HUES64 (cell line): ENCODE measurements around the gene RASA4B. TPM values are rescaled to one million over a fixed set of nuclear protein-coding genes. Genes with fewer than 3 reads are reported as not detected.
"Not testable (repeated sequence)": the region's sequence is repeated elsewhere in the genome, so short reads cannot be mapped to it uniquely, and the experiment has no call there.

Experiments
- H3K27ac ChIP-seq: 2 replicates; pipeline ENCODE4 v1.7.0; 2013; ENCODE audit warnings: low read depth, low read length, inconsistent platforms
- H3K27me3 ChIP-seq: 2 replicates; pipeline ENCODE4 v1.6.1; 2013; ENCODE audit warnings: mild to moderate bottlenecking, low read length; ENCODE audit not compliant: insufficient read depth
- H3K36me3 ChIP-seq: 2 replicates; pipeline ENCODE4 v1.6.1; 2013; ENCODE audit warnings: mild to moderate bottlenecking, low read length; ENCODE audit not compliant: insufficient read depth
- H3K4me1 ChIP-seq: 2 replicates; pipeline ENCODE4 v1.6.1; 2013; ENCODE audit warnings: mild to moderate bottlenecking, low read length, moderate library complexity; ENCODE audit not compliant: insufficient read depth
- H3K4me3 ChIP-seq: 2 replicates; pipeline ENCODE4 v1.5.1; 2013; ENCODE audit warnings: mild to moderate bottlenecking, low read length, moderate library complexity
- H3K9ac ChIP-seq: 2 replicates; pipeline ENCODE4 v1.6.1; 2013; ENCODE audit warnings: mild to moderate bottlenecking, low read depth, low read length
- H3K9me3 ChIP-seq: 2 replicates; pipeline ENCODE4 v1.6.1; 2013; ENCODE audit warnings: low read depth, low read length; ENCODE audit not compliant: insufficient read depth
- WGBS: fragments of 150-250, 120-280 bp; methylation state at CpG from one replicate; pipeline ENCODE4 v1.1.7; 2013; ENCODE audit warnings: missing lambda C conversion rate; 5-methylcytosine and 5-hydroxymethylcytosine counted together
- polyA plus RNA-seq, 2 experiments: library from polyadenylated mRNA; stranded (reverse); fragments of 50-300 nt; gene quantifications; one replicate each; pipeline ENCODE4 v1.2.3, GENCODE V29; 2013

Gene RASA4B
- 3.5 TPM for polyA plus RNA-seq (2013, experiment 1 of 2)
- polyA plus RNA-seq (2013, experiment 2 of 2), result 4.5 TPM

DNA sequence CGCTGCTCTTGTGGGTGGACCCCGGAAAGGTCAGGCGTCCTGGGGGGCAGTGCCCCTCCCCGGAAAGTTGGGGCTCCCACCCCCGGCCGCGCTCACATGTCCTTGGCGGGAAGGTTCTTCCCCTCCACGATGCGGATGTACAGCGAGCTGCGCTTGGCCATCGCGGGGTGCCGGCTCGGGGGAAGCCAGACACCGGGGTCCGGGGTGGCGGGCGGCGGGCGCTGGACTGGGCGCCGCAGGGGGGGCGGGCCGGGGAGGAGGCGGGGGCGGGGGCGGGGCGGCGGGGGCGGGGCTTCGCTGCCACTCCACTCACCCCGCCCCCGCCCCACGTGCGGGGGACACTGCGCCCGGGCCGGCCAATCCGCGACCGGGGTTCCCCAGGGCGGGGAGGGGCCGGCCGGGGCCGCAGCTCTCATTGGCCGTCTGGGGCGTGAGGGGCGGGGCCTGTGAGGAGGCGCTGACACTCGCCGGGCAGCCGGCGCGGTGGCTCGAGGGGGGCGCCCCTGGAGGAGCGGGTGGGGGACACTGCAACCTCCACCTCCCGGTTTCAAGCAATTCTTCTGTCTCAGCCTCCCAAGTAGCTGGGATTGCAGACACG lies at the start of gene RASA4B:
RASA4B (minus strand) TSS at position 228 of the 598 bp plus-strand sequence; CDS start at position 161, 67 bp downstream.
- not testable (repeated sequence) for H3K9me3 ChIP-seq, H3K9ac ChIP-seq, H3K27ac ChIP-seq, H3K4me3 ChIP-seq, H3K4me1 ChIP-seq, H3K27me3 ChIP-seq, H3K36me3 ChIP-seq
- no CpG with 5 or more reads among the region's 61 CpGs for WGBS

DNA sequence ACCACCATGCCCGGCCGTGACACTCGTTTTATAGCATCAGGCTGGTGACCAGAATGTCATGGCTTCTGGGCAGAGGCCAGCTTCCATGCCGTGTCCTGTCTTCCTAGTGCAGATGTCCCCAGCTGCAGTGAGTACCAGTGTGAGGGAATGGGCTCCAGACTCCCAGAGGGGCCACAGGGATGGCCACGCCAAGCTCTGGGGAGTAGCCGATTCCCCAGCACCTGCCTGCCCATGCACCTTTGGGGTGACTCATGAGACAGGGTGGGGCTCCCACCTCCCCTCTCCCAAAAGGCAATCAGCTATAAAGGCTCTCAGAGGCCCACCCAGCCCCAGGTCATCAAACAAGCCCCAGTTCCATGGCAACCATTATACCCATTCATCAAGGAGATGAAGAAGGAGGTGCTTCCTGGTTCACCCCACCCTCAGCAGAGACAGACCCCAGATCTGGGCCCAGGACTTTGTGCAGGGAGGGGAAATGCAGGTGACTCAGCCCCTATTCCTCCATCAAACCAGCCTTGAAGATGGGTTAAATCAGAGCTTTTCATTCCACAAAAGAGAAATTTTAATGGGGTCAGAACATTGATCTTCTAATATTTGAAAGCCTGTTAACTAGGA lies 33.3 kb upstream of the RASA4B start, which contains the start of gene SPDYE2:
SPDYE2 (plus strand) TSS at position 419 of the 615 bp plus-strand sequence. CDS start 2,030 bp downstream, outside the sequence.
- no CpG with 5 or more reads among the region's 6 CpGs for WGBS
- H3K36me3 ChIP-seq, H3K4me3 ChIP-seq, H3K27me3 ChIP-seq, H3K9me3 ChIP-seq, H3K27ac ChIP-seq, H3K9ac ChIP-seq, H3K4me1 ChIP-seq: not testable (repeated sequence)

DNA sequence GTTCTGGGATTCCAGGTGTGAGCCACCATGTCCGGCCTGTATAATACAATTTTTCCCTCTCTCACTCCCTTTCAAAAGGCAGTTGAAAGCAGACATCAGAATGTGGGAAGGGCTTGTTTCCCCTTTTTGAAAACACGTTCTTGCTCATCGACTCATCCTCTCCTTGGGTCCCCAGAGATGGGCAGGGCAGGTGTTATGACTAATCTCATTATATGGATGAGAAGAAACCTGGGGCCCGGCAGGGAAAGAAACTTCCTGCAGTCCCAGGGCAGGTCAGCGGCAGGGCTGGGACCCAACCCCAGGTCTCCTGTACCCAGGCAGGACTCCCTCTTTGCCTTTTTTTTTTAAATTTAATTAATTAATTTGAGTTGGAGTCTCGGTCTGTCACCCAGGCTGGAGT lies 28.8 kb upstream of the RASA4B start:
- H3K36me3 ChIP-seq, H3K9ac ChIP-seq, H3K27ac ChIP-seq, H3K4me1 ChIP-seq, H3K9me3 ChIP-seq, H3K27me3 ChIP-seq, H3K4me3 ChIP-seq: not testable (repeated sequence)
- WGBS, result no CpG with 5 or more reads among the region's 6 CpGs

DNA sequence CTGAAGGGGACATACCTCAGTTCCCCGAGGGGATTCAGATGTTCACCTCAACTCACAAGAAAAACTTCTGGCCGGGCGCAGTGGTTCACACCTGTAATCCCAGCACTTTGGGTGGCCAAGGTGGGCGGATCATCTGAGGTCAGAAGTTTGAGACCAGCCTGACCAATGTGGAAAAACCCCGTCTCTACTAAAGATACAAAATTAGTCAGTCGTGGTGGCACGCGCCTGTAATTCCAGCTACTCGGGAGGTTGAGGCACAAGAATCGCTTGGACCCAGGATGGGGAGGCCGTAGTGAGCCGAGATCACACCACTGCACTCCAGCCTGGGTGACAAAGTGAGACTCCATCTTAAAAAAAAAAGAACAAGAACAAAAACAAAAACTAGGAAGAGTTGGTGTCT lies 27.7 kb upstream of the RASA4B start:
- not testable (repeated sequence) for H3K9ac ChIP-seq, H3K4me3 ChIP-seq, H3K27me3 ChIP-seq, H3K9me3 ChIP-seq, H3K27ac ChIP-seq, H3K4me1 ChIP-seq, H3K36me3 ChIP-seq
- 98% methylated on average over 5 of the region's 12 CpGs for WGBS

DNA sequence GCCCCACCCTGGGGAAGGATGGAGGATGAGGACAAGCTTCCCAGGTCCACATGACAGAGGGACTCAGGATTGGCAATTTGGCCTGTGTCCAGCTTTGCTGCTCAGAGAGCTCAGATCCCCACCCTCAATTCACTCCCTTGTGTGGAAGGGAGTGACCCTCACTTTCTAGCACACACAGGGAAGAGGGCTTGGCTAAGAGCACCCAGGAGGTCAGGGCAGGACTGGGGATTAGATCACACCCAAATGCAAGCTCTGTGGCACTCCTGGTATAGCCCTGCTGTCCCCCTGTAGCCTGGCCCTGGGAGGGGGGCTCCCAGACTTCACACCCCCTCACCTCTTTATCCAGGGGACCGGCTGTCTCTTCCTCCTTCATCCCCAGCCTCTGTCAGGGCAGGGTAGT lies 26.8 kb upstream of the RASA4B start:
- not testable (repeated sequence) for H3K27me3 ChIP-seq, H3K9ac ChIP-seq, H3K9me3 ChIP-seq, H3K27ac ChIP-seq, H3K4me1 ChIP-seq, H3K4me3 ChIP-seq, H3K36me3 ChIP-seq
- no CpG with 5 or more reads among the region's 1 CpG for WGBS

DNA sequence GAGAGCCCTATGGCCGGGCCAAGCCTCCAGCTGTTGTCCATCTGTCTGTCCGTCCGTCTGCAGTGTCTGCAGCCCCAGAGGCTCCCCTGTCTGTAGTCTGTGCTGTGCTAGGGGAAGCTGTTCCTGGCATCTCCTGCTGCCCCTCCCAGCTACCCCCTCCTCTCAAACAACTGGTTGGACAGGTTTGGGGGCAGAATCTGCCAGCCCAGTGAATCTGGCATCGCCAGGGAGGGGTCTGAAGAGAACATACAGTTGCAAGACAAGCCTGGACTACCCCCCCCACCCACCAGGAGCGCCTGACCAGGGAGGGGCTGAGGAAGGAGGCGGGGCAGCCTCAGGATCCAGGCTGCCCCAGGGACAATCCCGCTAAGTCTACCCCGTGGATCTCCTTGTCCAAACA lies 26.0 kb upstream of the RASA4B start, which contains the start of gene UPK3BL2:
UPK3BL2 (minus strand) TSS at position 101 of the 400 bp plus-strand sequence; CDS start at position 41, 60 bp downstream.
- H3K36me3 ChIP-seq, H3K27me3 ChIP-seq, H3K27ac ChIP-seq, H3K4me3 ChIP-seq, H3K9ac ChIP-seq, H3K4me1 ChIP-seq, H3K9me3 ChIP-seq: not testable (repeated sequence)
- WGBS, result no CpG with 5 or more reads among the region's 8 CpGs

DNA sequence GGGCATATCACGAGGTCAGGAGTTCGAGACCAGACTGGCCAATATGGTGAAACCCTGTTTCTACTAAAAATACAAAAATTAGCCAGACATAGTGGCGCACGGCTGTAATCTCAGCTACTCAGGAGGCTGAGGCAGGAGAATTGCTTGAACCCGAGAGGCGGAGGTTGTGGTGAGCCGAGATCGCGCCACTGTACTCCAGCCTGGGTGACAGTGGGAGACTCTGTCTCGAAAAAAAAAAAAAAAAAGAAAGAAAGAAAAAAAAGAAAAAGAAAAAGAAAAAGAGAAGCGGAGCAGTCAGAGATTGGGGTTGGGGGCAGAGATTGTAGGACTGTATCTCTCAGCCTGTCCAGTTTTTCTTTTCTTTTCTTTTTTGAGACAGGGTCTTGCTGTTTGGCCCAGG lies 25.2 kb upstream of the RASA4B start:
- H3K9ac ChIP-seq, H3K27ac ChIP-seq, H3K36me3 ChIP-seq, H3K9me3 ChIP-seq, H3K4me1 ChIP-seq, H3K27me3 ChIP-seq, H3K4me3 ChIP-seq: not testable (repeated sequence)
- WGBS, result 97% methylated on average over 6 of the region's 11 CpGs

DNA sequence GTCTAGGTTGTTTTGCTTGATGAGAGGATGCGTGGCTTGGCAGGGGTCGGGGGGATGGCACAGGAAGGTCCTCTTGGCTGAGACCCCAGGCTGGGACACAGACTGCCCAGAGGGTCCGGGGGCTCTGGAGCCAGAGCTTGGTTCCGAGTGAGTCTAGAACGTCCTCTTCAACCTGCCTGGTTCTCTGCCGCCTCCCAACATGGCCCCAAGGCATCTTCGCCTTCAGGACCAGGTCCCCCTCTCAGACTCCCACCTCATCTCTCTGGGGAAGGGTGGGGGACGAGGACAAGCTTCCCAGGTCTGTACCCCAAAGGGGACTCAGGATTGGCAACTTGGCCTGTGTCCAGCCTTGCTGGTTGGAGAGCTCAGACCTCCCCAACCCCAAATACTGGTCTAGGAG lies 24.5 kb upstream of the RASA4B start:
- not testable (repeated sequence) for H3K36me3 ChIP-seq, H3K27me3 ChIP-seq, H3K9me3 ChIP-seq, H3K4me1 ChIP-seq, H3K9ac ChIP-seq, H3K27ac ChIP-seq, H3K4me3 ChIP-seq
- no CpG with 5 or more reads among the region's 8 CpGs for WGBS

DNA sequence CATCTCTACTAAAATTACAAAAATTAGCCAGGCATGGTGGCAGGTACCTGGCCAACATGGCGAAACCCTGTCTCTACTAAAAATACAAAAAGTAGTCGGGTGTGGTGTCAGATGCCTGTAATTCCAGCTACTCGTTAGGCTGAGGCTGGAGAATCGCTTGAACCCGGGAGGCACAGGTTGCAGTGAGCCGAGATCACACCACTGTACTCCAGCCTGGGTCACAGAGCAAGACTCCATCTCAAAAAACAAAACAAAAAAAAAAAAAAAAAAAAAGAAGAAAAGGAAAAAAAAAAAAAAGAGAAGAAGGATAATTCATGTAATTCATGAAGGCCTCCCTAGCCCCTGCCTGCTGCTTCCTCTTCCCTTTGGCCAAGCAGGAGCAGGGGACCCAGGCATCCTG lies 23.0 kb upstream of the RASA4B start:
- WGBS, result 91% methylated on average over 4 of the region's 6 CpGs
- not testable (repeated sequence) for H3K9ac ChIP-seq, H3K27me3 ChIP-seq, H3K27ac ChIP-seq, H3K4me1 ChIP-seq, H3K36me3 ChIP-seq, H3K9me3 ChIP-seq, H3K4me3 ChIP-seq

DNA sequence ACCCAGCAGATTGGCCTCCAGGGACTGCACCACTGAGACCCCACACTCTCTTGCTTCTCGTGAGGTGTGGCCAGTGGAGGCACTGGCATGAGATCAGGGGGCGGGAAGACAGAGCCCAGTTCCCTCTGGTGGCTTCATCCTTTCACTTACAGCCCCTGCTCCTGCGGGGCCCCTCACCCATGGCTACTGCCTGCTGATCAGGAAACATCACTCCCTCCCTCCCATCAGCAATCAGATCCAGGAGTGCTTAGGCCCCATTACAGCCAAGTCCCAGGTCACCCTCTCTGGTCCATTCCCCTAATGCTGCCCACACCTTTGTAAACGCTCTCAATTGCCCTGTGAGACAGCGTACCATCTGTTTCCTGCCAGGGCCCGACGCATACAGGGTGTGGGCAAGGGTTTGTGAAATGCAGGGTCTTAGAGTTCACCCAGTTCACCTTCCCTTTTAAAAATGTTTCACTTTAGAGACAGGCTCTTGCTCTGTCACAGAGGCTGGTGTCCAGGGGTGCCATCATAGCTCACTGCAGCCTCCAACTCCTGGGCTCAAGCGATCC lies 17.6 kb upstream of the RASA4B start:
- not testable (repeated sequence) for H3K27ac ChIP-seq, H3K9me3 ChIP-seq
- WGBS, result no CpG with 5 or more reads among the region's 8 CpGs

DNA sequence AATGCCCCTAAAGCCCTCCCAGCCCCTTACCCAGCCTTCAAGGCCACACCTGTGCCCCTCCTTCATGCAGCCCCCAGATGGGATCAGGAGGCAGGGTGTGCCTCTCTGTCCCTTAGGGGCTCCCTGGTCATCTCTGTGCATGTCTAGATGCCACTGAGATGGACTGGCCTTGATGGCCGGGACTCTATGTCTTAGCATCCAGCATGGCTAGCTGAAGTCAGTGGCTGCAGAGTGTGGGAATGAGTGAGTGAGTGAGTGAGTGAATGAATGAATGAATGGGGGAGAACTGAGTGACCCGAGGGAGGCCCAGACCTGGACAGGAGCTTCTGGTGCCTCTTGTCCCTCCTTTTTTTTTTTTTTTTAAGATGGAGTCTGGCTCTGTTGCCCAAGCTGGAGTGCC lies 14.6 kb upstream of the RASA4B start:
- whole genome bisulfite sequencing, result 84% methylated on average over 2 of the region's 2 CpGs
- H3K9ac ChIP-seq, H3K36me3 ChIP-seq: not testable (repeated sequence)

More for the DNA sequence above, 17.6 kb upstream of the RASA4B start:
- H3K27me3 ChIP-seq, H3K4me1 ChIP-seq, H3K36me3 ChIP-seq, H3K9ac ChIP-seq, H3K4me3 ChIP-seq: not testable (repeated sequence)

More for the DNA sequence above, 14.6 kb upstream of the RASA4B start:
- H3K27ac ChIP-seq, H3K4me3 ChIP-seq, H3K27me3 ChIP-seq, H3K4me1 ChIP-seq, H3K9me3 ChIP-seq: not testable (repeated sequence)
